ENCODE results near the gene TEX48. TPM values are rescaled to one million over a fixed set of nuclear protein-coding genes. Genes with fewer than 3 reads are reported as not detected.

The TEX48 gene
- total RNA-seq, 1 experiment from 2014 or later: not detected

DNA sequence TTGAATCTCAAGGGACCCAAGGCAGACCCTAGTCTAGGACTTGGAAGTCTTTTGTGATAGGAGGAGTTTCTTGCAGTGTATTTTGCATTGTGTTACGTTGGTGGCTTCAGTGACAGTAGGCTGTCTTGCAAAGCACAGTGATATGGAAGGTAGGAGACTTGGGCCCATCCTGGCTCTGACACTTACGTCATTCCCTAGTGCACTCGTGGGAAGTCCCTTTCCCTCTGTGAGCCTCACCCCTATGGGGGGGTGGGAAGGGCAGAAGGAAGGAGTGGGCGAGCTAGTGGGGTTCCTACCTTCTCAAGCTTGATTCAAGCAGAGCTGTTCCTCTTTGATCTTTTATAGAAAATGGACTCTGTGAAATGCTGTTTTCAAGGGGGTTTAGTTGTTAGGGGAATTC lies 15.1 kb downstream of the TEX48 start:
- ATAC-seq (no peak), DNase-seq (ENCODE audit: low read depth, low spot score) (no peak)
- TF ChIP-seq, protein P1, sequence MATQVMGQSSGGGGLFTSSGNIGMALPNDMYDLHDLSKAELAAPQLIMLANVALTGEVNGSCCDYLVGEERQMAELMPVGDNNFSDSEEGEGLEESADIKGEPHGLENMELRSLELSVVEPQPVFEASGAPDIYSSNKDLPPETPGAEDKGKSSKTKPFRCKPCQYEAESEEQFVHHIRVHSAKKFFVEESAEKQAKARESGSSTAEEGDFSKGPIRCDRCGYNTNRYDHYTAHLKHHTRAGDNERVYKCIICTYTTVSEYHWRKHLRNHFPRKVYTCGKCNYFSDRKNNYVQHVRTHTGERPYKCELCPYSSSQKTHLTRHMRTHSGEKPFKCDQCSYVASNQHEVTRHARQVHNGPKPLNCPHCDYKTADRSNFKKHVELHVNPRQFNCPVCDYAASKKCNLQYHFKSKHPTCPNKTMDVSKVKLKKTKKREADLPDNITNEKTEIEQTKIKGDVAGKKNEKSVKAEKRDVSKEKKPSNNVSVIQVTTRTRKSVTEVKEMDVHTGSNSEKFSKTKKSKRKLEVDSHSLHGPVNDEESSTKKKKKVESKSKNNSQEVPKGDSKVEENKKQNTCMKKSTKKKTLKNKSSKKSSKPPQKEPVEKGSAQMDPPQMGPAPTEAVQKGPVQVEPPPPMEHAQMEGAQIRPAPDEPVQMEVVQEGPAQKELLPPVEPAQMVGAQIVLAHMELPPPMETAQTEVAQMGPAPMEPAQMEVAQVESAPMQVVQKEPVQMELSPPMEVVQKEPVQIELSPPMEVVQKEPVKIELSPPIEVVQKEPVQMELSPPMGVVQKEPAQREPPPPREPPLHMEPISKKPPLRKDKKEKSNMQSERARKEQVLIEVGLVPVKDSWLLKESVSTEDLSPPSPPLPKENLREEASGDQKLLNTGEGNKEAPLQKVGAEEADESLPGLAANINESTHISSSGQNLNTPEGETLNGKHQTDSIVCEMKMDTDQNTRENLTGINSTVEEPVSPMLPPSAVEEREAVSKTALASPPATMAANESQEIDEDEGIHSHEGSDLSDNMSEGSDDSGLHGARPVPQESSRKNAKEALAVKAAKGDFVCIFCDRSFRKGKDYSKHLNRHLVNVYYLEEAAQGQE (IDR thresholded peaks at IDR 0.05; ENCODE audit: insufficient read depth in 1 of 2, low read depth in 2 of 2, low read length in 1 of 2): no peak
- no peak for TF ChIP-seq SIN3A (IDR thresholded peaks at IDR 0.05; ENCODE audit: borderline replicate concordance, insufficient read depth, low read depth, low read length)
- TF ChIP-seq, protein P2, sequence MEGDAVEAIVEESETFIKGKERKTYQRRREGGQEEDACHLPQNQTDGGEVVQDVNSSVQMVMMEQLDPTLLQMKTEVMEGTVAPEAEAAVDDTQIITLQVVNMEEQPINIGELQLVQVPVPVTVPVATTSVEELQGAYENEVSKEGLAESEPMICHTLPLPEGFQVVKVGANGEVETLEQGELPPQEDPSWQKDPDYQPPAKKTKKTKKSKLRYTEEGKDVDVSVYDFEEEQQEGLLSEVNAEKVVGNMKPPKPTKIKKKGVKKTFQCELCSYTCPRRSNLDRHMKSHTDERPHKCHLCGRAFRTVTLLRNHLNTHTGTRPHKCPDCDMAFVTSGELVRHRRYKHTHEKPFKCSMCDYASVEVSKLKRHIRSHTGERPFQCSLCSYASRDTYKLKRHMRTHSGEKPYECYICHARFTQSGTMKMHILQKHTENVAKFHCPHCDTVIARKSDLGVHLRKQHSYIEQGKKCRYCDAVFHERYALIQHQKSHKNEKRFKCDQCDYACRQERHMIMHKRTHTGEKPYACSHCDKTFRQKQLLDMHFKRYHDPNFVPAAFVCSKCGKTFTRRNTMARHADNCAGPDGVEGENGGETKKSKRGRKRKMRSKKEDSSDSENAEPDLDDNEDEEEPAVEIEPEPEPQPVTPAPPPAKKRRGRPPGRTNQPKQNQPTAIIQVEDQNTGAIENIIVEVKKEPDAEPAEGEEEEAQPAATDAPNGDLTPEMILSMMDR (IDR thresholded peaks at IDR 0.05): no peak
- no peak for TF ChIP-seq POLR2AphosphoS5 (IDR thresholded peaks at IDR 0.05; ENCODE audit: low read depth, low read length)
- TF ChIP-seq TCF7L2 (IDR thresholded peaks at IDR 0.05; ENCODE audit: low read depth, low read length): no peak
- Histone ChIP-seq H3K4me1 (ENCODE audit: control insufficient read depth, insufficient read depth, low read length) (no peaks in the 10 kb centered on the region), H3K36me3 (ENCODE audit: control insufficient read depth, insufficient read depth, low read length) (no peaks in the 10 kb centered on the region), H3K4me3 (ENCODE audit: low read depth in 2 of 2, low read length in 2 of 2) (no peak overlapping the region), H3K27ac (ENCODE audit: low read length) (no peak overlapping the region), H3K27me3 (ENCODE audit: control insufficient read depth, insufficient read depth, low read length) (no peaks in the 10 kb centered on the region), H3K9me3 (ENCODE audit: control insufficient read depth, insufficient read depth, low read depth, low read length) (no peaks in the 10 kb centered on the region)
- CTCF ChIA-PET: no interaction called here
- in situ Hi-C loops (cut with HindIII; ENCODE audit: low pct_unique_long_range_greater_than_20kb, low sequenced_read_pairs) (no loop called here), intact Hi-C loops (cut with micrococcal nuclease; ENCODE audit: unreplicated experiment) (no loop called here)
- no TSS peak for BruUV-seq (replicated peaks)
- POLR2A ChIA-PET: no interaction called here

DNA sequence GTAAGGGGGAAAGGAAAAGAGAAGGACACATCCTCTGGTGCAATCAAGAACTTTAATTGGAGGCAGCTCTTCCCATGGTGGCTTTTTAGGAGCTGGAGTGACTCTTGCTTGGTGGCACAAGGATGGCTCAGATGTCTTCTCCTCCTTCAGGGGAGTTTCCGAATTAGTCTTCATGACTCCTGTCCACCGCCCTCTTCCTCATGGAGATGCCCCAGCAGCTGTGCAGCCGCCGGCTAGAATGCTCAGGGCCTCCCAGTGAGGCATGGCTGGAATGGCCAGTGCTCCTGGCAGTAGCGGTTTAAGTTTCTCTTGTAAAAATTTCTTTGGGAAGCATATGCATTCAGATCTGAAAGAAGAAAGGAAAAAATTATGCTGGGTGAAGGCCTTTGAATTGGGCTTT lies 15.6 kb downstream of the TEX48 start:
- H3K36me3 ChIP-seq (ENCODE audit: control insufficient read depth, insufficient read depth, low read length): no peaks in the 10 kb centered on the region
- POLR2A ChIA-PET: no interaction called here
- no peak overlapping the region for H3K27ac ChIP-seq (ENCODE audit: low read length)
- ATAC-seq: no peak
- no peaks in the 10 kb centered on the region for H3K4me1 ChIP-seq (ENCODE audit: control insufficient read depth, insufficient read depth, low read length)
- TF ChIP-seq TCF7L2 (IDR thresholded peaks at IDR 0.05; ENCODE audit: low read depth, low read length) (no peak), POLR2AphosphoS5 (IDR thresholded peaks at IDR 0.05; ENCODE audit: low read depth, low read length) (no peak), SIN3A (IDR thresholded peaks at IDR 0.05; ENCODE audit: borderline replicate concordance, insufficient read depth, low read depth, low read length) (no peak)
- TF ChIP-seq, protein P2 (IDR thresholded peaks at IDR 0.05): no peak
- TF ChIP-seq, protein P1 (IDR thresholded peaks at IDR 0.05; ENCODE audit: insufficient read depth in 1 of 2, low read depth in 2 of 2, low read length in 1 of 2): no peak
- H3K27me3 ChIP-seq (ENCODE audit: control insufficient read depth, insufficient read depth, low read length): no peaks in the 10 kb centered on the region
- no peaks in the 10 kb centered on the region for H3K9me3 ChIP-seq (ENCODE audit: control insufficient read depth, insufficient read depth, low read depth, low read length)
- in situ Hi-C loops (cut with HindIII; ENCODE audit: low pct_unique_long_range_greater_than_20kb, low sequenced_read_pairs): no loop called here
- intact Hi-C loops (cut with micrococcal nuclease; ENCODE audit: unreplicated experiment): no loop called here
- no peak overlapping the region for H3K4me3 ChIP-seq (ENCODE audit: low read depth in 2 of 2, low read length in 2 of 2)
- DNase-seq (ENCODE audit: low read depth, low spot score): no peak
- no TSS peak for BruUV-seq (replicated peaks)
- CTCF ChIA-PET: no interaction called here
